Nucleus accumbens (tissue), 56 donors: ENCODE results near the gene EML4.
"Not testable (repeated sequence)": the region's sequence is repeated elsewhere in the genome, so short reads cannot be mapped to it uniquely, and the experiment has no call there.

Experiments used
- DNase-seq, 56 donors: peaks; one replicate each; lab custom pipeline; 2025; lab: John Stamatoyannopoulos, UW

Gene EML4

GRCh38 chr2:42367835-42368234 lies 198.7 kb downstream of the EML4 start:
- DNase-seq = peak in 2 of 56 donors; percentile 26 to 29

GRCh38 chr2:42368817-42369531 lies 199.8 kb downstream of the EML4 start:
- DNase-seq = no peak

GRCh38 chr2:42369532-42370229 lies 200.5 kb downstream of the EML4 start:
- no peak for DNase-seq

- DNase-seq = no peak
These were observed 202.7 kb downstream of the EML4 start for GRCh38 chr2:42371611-42372473.

- peak in 1 of 56 donors; percentile 11 for DNase-seq
These were observed 203.5 kb downstream of the EML4 start for GRCh38 chr2:42372474-42373200.

- DNase-seq = no peak
These were observed 207.6 kb downstream of the EML4 start for GRCh38 chr2:42376758-42377157.

- no peak for DNase-seq
These were observed 209.3 kb downstream of the EML4 start for GRCh38 chr2:42378415-42378814.

- not testable (repeated sequence) for DNase-seq
These were observed 210.9 kb downstream of the EML4 start for GRCh38 chr2:42380026-42380425.

GRCh38 chr2:42382144-42382543 lies 213.0 kb downstream of the EML4 start:
- DNase-seq = no peak
